Panc1 (cell line): ENCODE data around the gene IQCH.

ENCODE experiments used
- REST ChIP-seq, 2 experiments: IDR thresholded peaks; 2 replicates each; pipeline ENCODE4 v1.6.1; 2011 to 2012; ENCODE audit warnings: low read depth in 2 of 2, control low read depth in 1 of 2, low read length in 1 of 2, mild to moderate bottlenecking in 1 of 2, moderate library complexity in 1 of 2; ENCODE audit not compliant: insufficient read depth in 1 of 2
- SIN3A ChIP-seq: IDR thresholded peaks from 2 replicates; pipeline ENCODE4 v1.6.1; 2012; ENCODE audit warnings: low read depth, mild to moderate bottlenecking, low read length, moderate library complexity, borderline replicate concordance; ENCODE audit not compliant: insufficient read depth
- TF ChIP-seq, protein P1 (sequence below): fragments of 450-650 bp; IDR thresholded peaks from 2 replicates; pipeline ENCODE4 v1.5.1; 2017; ENCODE audit warnings: mild to moderate bottlenecking

DNA sequence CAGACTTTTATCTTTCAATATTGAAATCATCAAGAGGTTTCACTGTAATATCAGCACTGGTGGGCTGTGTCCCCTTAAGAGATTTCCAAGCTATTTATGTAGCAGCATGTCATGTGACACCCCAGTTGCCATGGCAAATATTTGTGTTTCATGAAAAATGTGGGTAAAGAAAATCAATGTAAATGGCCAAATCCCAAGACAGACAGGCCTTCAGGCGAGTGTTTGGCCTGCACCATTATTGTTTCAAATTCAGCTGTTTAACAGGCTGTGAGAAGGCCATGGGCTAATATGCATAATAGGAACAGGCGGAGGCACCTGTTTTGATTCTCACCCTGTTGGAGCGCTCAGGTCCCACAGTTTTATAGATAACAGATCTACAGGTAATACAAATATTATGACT lies 104.2 kb downstream of the IQCH start:
- TF ChIP-seq REST (IDR thresholded peaks at IDR 0.05; ENCODE audit: insufficient read depth in 1 of 2, low read depth in 2 of 2, low read length in 1 of 2) (no peak), SIN3A (no peak)
- TF ChIP-seq, protein P1, sequence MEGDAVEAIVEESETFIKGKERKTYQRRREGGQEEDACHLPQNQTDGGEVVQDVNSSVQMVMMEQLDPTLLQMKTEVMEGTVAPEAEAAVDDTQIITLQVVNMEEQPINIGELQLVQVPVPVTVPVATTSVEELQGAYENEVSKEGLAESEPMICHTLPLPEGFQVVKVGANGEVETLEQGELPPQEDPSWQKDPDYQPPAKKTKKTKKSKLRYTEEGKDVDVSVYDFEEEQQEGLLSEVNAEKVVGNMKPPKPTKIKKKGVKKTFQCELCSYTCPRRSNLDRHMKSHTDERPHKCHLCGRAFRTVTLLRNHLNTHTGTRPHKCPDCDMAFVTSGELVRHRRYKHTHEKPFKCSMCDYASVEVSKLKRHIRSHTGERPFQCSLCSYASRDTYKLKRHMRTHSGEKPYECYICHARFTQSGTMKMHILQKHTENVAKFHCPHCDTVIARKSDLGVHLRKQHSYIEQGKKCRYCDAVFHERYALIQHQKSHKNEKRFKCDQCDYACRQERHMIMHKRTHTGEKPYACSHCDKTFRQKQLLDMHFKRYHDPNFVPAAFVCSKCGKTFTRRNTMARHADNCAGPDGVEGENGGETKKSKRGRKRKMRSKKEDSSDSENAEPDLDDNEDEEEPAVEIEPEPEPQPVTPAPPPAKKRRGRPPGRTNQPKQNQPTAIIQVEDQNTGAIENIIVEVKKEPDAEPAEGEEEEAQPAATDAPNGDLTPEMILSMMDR: no peak
